H9 (cell line): ENCODE results near the gene NHLRC4. TPM values are rescaled to one million over a fixed set of nuclear protein-coding genes. Genes with fewer than 3 reads are reported as not detected.

ENCODE experiments used
- DNase-seq: peaks from one replicate; pipeline ENCODE4 v3.0.0-alpha.2; 2017
- H2AFZ ChIP-seq: one replicate; pipeline ENCODE4 v1.6.1; 2013; ENCODE audit warnings: mild to moderate bottlenecking, low read length, control low read depth, moderate library complexity
- H2AK5ac ChIP-seq: 2 replicates; pipeline ENCODE4 v1.6.1; 2013; ENCODE audit warnings: low read length, control low read depth, mixed read lengths; ENCODE audit not compliant: insufficient read length
- H2BK120ac ChIP-seq: one replicate; pipeline ENCODE4 v1.6.1; 2013; ENCODE audit warnings: low read depth, mild to moderate bottlenecking, low read length, control low read depth, inconsistent platforms; ENCODE audit not compliant: poor library complexity, severe bottlenecking
- H2BK12ac ChIP-seq: 2 replicates; pipeline ENCODE4 v1.6.1; 2013; ENCODE audit warnings: low read length, control low read depth, mixed read lengths, low read depth; ENCODE audit not compliant: insufficient read length
- H2BK15ac ChIP-seq: 2 replicates; pipeline ENCODE4 v1.6.1; 2013; ENCODE audit warnings: low read depth, low read length, control low read depth
- H2BK20ac ChIP-seq: one replicate; pipeline ENCODE4 v1.6.1; 2013; ENCODE audit warnings: low read depth, mild to moderate bottlenecking, low read length, control low read depth, inconsistent platforms; ENCODE audit not compliant: poor library complexity, severe bottlenecking
- H2BK5ac ChIP-seq: 2 replicates; pipeline ENCODE4 v1.6.1; 2013; ENCODE audit warnings: low read length, control low read depth, mixed read lengths; ENCODE audit not compliant: insufficient read length
- H3K14ac ChIP-seq: 2 replicates; pipeline ENCODE4 v1.6.1; 2013; ENCODE audit warnings: low read length, control low read depth; ENCODE audit not compliant: insufficient read depth
- H3K18ac ChIP-seq: 2 replicates; pipeline ENCODE4 v1.6.1; 2013; ENCODE audit warnings: low read depth, mild to moderate bottlenecking, mixed read lengths, low read length, control low read depth; ENCODE audit not compliant: insufficient read length
- H3K23ac ChIP-seq: 2 replicates; pipeline ENCODE4 v1.6.1; 2013; ENCODE audit warnings: low read length, control low read depth, mixed read lengths, low read depth; ENCODE audit not compliant: insufficient read length
- H3K23me2 ChIP-seq: 2 replicates; pipeline ENCODE4 v1.6.1; 2013; ENCODE audit warnings: low read depth, mild to moderate bottlenecking, mixed read lengths, low read length, control low read depth; ENCODE audit not compliant: insufficient read length, poor library complexity, severe bottlenecking
- H3K27ac ChIP-seq: 2 replicates; pipeline ENCODE4 v1.5.1; 2013; ENCODE audit warnings: low read length, control low read depth, mixed read lengths, low read depth; ENCODE audit not compliant: insufficient read length
- H3K27me3 ChIP-seq: 2 replicates; pipeline ENCODE4 v1.6.1; 2013; ENCODE audit warnings: low read length, control low read depth, inconsistent platforms; ENCODE audit not compliant: insufficient read depth
- H3K4ac ChIP-seq: 2 replicates; pipeline ENCODE4 v1.6.1; 2013; ENCODE audit warnings: low read depth, mild to moderate bottlenecking, control low read depth, inconsistent platforms, low read length, moderate library complexity
- H3K4me1 ChIP-seq: 2 replicates; pipeline ENCODE4 v1.6.1; 2013; ENCODE audit warnings: low read length, control low read depth, inconsistent platforms; ENCODE audit not compliant: insufficient read depth
- H3K4me2 ChIP-seq: 2 replicates; pipeline ENCODE4 v1.6.1; 2013; ENCODE audit warnings: low read length, control low read depth, mixed read lengths; ENCODE audit not compliant: insufficient read length, insufficient read depth
- H3K56ac ChIP-seq: 2 replicates; pipeline ENCODE4 v1.6.1; 2013; ENCODE audit warnings: low read depth, mild to moderate bottlenecking, mixed read lengths, low read length, control low read depth; ENCODE audit not compliant: insufficient read length
- H3K79me1 ChIP-seq: 2 replicates; pipeline ENCODE4 v1.6.1; 2013; ENCODE audit warnings: low read depth, mild to moderate bottlenecking, moderate library complexity, low read length, control low read depth, inconsistent platforms; ENCODE audit not compliant: insufficient read depth, poor library complexity, severe bottlenecking
- H3K79me2 ChIP-seq: 2 replicates; pipeline ENCODE4 v1.6.1; 2013; ENCODE audit warnings: low read length, control low read depth, inconsistent platforms; ENCODE audit not compliant: insufficient read depth
- H3K9ac ChIP-seq: 2 replicates; pipeline ENCODE4 v1.6.1; 2013; ENCODE audit warnings: low read length, control low read depth, mixed read lengths; ENCODE audit not compliant: insufficient read length; ENCODE audit errors: extremely low read depth
- H3K9me3 ChIP-seq: one replicate; pipeline ENCODE4 v1.6.1; 2013; ENCODE audit warnings: low read depth, low read length, inconsistent platforms; ENCODE audit not compliant: control insufficient read depth
- H3T11ph ChIP-seq: one replicate; pipeline ENCODE4 v1.6.1; 2013; ENCODE audit warnings: mild to moderate bottlenecking, low read length, control low read depth, inconsistent platforms
- H4K20me1 ChIP-seq: one replicate; pipeline ENCODE4 v1.6.1; 2013; ENCODE audit not compliant: control insufficient read depth, insufficient read length, insufficient read depth
- H4K5ac ChIP-seq: 2 replicates; pipeline ENCODE4 v1.6.1; 2013; ENCODE audit warnings: low read depth, mild to moderate bottlenecking, mixed read lengths, low read length, control low read depth; ENCODE audit not compliant: insufficient read length
- H4K8ac ChIP-seq: replicated peaks from 2 replicates; pipeline ENCODE4 v1.6.1; 2013; ENCODE audit warnings: low read length, control low read depth, mixed read lengths, low read depth; ENCODE audit not compliant: insufficient read length
- H4K91ac ChIP-seq: 2 replicates; pipeline ENCODE4 v1.6.1; 2013; ENCODE audit warnings: low read depth, mild to moderate bottlenecking, moderate library complexity, mixed read lengths, low read length, control low read depth; ENCODE audit not compliant: insufficient read length
- H3K27ac Mint-ChIP-seq, 3 experiments: 2 replicates in 2 of 3; 3 replicates in 1 of 3; pipeline ENCODE4 v1.8.0; 2020 to 2021; ENCODE audit warnings: mixed read lengths in 3 of 3, mild to moderate bottlenecking in 1 of 3, moderate library complexity in 1 of 3
- H3K27me3 Mint-ChIP-seq: 2 replicates; pipeline ENCODE4 v1.8.0; 2021; ENCODE audit warnings: low read depth, mild to moderate bottlenecking, moderate library complexity, mixed read lengths
- H3K36me3 Mint-ChIP-seq, 3 experiments: 2 replicates in 2 of 3; 3 replicates in 1 of 3; pipeline ENCODE4 v1.8.0; 2020 to 2021; ENCODE audit warnings: low read depth in 3 of 3, mixed read lengths in 3 of 3; ENCODE audit not compliant: insufficient read depth in 1 of 3
- H3K4me1 Mint-ChIP-seq, 2 experiments: 2 replicates each; pipeline ENCODE4 v1.8.0; 2020; ENCODE audit warnings: mixed read lengths in 2 of 2
- H3K4me3 Mint-ChIP-seq, 2 experiments: 2 replicates in 1 of 2; 3 replicates in 1 of 2; pipeline ENCODE4 v1.8.0; 2020 to 2021; ENCODE audit warnings: mild to moderate bottlenecking in 2 of 2, mixed read lengths in 2 of 2, moderate library complexity in 1 of 2
- H3K9me3 Mint-ChIP-seq, 2 experiments: 2 replicates in 1 of 2; 3 replicates in 1 of 2; pipeline ENCODE4 v1.8.0; 2020; ENCODE audit warnings: mild to moderate bottlenecking in 2 of 2, mixed read lengths in 2 of 2, moderate library complexity in 1 of 2
- CTCF ChIP-seq: fragments of 200-600 bp; sonication (generic); conservative IDR thresholded peaks from 3 replicates; pipeline ENCODE4 v1.8.0; 2021; ENCODE audit warnings: antibody characterized with exemption, mild to moderate bottlenecking
- WGBS: extraction: QIAGEN DNeasy Blood & Tissue Kit; methylation state at CpG from one replicate; pipeline ENCODE4 v1.1.7; 2013; ENCODE audit warnings: missing lambda C conversion rate, low lambda C conversion rate, mixed read lengths; ENCODE audit not compliant: insufficient read length; ENCODE audit errors: extremely low coverage; 5-methylcytosine and 5-hydroxymethylcytosine counted together
- long read RNA-seq: library from polyadenylated mRNA; unstranded; transcript quantifications from one replicate; pipeline ENCODE4 v2.0.0, GENCODE V29; 2020
- total RNA-seq: library from RNA; stranded (reverse); gene quantifications from 2 replicates; pipeline ENCODE4 v1.2.1, GENCODE V29; 2021

NHLRC4 gene, protein sequence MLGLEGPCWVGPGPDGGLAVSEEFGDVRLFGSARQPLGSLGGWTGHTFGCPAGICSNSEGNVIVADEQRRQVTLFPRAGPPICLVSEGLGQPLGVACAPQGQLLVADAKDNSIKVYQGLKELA
- total RNA-seq: 0.26 and 0.42 TPM in 2 replicates
- long read RNA-seq: 0 reads

DNA sequence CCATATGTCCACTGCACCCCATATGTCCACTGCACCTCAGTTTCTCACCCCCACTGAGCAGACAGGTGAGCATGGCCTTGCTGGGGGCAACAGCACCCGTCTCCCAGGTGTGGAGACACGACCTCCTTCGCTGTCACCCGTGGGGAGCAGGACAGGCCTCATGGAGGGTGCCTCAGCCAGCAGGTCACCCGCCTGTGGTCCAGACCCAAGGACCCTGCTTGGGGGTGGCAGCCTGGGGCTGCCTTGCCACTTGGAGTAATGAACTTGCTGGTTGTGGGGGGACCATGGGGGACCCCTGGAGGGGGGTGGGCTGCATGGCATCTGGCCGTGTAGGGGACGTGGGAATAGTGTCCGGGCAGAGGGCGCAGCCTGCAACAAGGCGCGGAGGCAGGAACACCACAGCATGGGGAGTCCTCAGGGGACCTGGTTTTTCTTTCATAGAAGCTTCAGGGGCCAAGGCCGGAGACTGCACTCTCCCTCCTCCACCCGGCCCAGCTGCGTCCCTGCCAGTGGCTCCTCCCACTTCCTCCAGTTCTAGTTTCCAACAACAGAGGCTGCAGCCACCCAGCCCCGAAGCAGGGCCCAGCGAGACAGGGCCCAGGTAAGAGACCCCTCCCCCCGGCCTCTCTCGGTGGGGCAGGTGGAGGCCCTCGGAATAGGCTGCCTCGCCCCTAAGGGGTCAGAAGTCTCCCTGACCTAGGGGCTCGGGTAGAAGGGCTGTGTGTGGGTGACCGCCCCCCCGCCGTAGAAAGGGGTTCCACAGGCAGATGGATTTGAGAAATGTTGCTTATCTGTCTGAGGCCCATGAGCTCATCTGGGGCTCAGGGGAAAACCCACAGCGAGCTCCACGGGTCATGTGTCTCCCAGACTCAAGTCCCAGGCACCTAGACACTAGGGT is at the start of gene NHLRC4:
NHLRC4 (plus strand) TSS at position 531 of the 898 bp plus-strand sequence. CDS start 1,043 bp downstream, outside the sequence.
- no peak within 1 kb of the TSS for H3K4me2 ChIP-seq
- peak within 1 kb of the TSS; percentile 3 to 17; a peak in 1 of 5 replicates for H3K4me3 Mint-ChIP-seq
- peak; percentile 86 for DNase-seq

More for the DNA sequence above, at the start of gene NHLRC4:
- Histone ChIP-seq H3K4ac (no peak within 1 kb of the TSS), H4K91ac (no peak within 1 kb of the TSS), H3K23me2 (peaks cover 5% of the 10 kb centered on the region), H2BK15ac (no peak within 1 kb of the TSS), H2AK5ac (no peak within 1 kb of the TSS), H3K23ac (no peak within 1 kb of the TSS), H4K20me1 (peaks cover 3% of the 10 kb centered on the region), H4K5ac (no peak within 1 kb of the TSS), H3K56ac (no peak within 1 kb of the TSS), H3K79me1 (no peaks in the 10 kb centered on the region), H3K79me2 (no peaks in the 10 kb centered on the region; the same call in 1 of the 2 replicates), H2BK120ac (no peak within 1 kb of the TSS), H3K9ac (no peak within 1 kb of the TSS), H2BK20ac (no peak within 1 kb of the TSS), H3K4me1 (no peaks in the 10 kb centered on the region), H4K8ac (no peak within 1 kb of the TSS), H3K27ac (no peak within 1 kb of the TSS), H3K14ac (peak within 1 kb of the TSS; percentile 40; the same call in 1 of the 2 replicates), H2BK5ac (no peak within 1 kb of the TSS), H3K18ac (no peak within 1 kb of the TSS), H2AFZ (no peak within 1 kb of the TSS), H3T11ph (no peak within 1 kb of the TSS), H3K9me3 (no peaks in the 10 kb centered on the region), H2BK12ac (no peak within 1 kb of the TSS), H3K27me3 (no peaks in the 10 kb centered on the region; the same call in 1 of the 2 replicates)
- Mint-ChIP-seq H3K4me1 (peaks cover 13 to 33% of the 10 kb centered on the region in 2 experiments), H3K36me3 (peaks cover 0 to 2% (median 0%) of the 10 kb centered on the region in 3 experiments; a peak in 2 of 7 replicates), H3K9me3 (no peaks in the 10 kb centered on the region; a peak in 1 of 5 replicates), H3K27ac (0 out of 7 replicates have a peak within 1 kb of the TSS, but pooled peaks of 1 of the 3 experiments have one; percentile 18), H3K27me3 (peaks cover 15% of the 10 kb centered on the region)
- no CpG with 5 or more reads among the region's 26 CpGs for WGBS
- TF ChIP-seq CTCF: no peak
